Endothelial cell of umbilical vein (primary cell): ENCODE results near the gene ACSBG1. TPM values are rescaled to one million over a fixed set of nuclear protein-coding genes. Genes with fewer than 3 reads are reported as not detected.

Experiments
- BruUV-seq: library from RNA; stranded (reverse); fragments of 400-500 nt; replicated peaks from 2 replicates; lab custom pipeline; 2021; lab: Mats Ljungman, UMichigan
- CTCF ChIA-PET: fragments of 300-600, 350-600 bp; sonication (Branson Sonifier 250); formaldehyde crosslinking; loops from one replicate; lab custom pipeline; 2021; ENCODE audit warnings: antibody characterized with exemption, inconsistent platforms; lab: Charles Lee
- POLR2A ChIA-PET: fragments of 300-600, 350-600 bp; sonication (Branson Sonifier 250); formaldehyde crosslinking; loops from one replicate; lab custom pipeline; 2021; ENCODE audit warnings: antibody characterized with exemption, inconsistent platforms; lab: Charles Lee
- DNase-seq: peaks from one replicate; pipeline ENCODE4 v3.0.0-alpha.2; 2011; ENCODE audit warnings: low read depth, low spot score
- FAIRE-seq: peaks from 2 replicates; lab custom pipeline; 2011; peaks lifted over from hg19 to GRCh38; lab: Jason Lieb, UNC
- H2AFZ ChIP-seq: 2 replicates; pipeline ENCODE4 v1.6.0; 2012; ENCODE audit warnings: low read depth, low read length, control low read depth, inconsistent platforms
- H3K27ac ChIP-seq: 2 replicates; pipeline ENCODE4 v1.5.1; 2011; ENCODE audit warnings: low read depth, mild to moderate bottlenecking, control low read depth, low read length, moderate library complexity; ENCODE audit not compliant: insufficient read depth
- H3K27me3 ChIP-seq, 2 experiments: 2 replicates each; pipeline versions ENCODE4 v1.6.0 to v1.6.1; 2011; ENCODE audit warnings: low read length in 2 of 2, mixed read lengths in 1 of 2; ENCODE audit not compliant: control insufficient read depth in 2 of 2, insufficient read depth in 2 of 2
- H3K36me3 ChIP-seq, 2 experiments: 2 replicates in 1 of 2; 3 replicates in 1 of 2; pipeline ENCODE4 v1.5.1; 2011; ENCODE audit warnings: low read length in 2 of 2, mild to moderate bottlenecking in 1 of 2, moderate library complexity in 1 of 2; ENCODE audit not compliant: control insufficient read depth in 2 of 2, insufficient read depth in 2 of 2; ENCODE audit errors: extremely low read depth in 1 of 2
- H3K4me1 ChIP-seq: 3 replicates; pipeline ENCODE4 v1.5.1; 2011; ENCODE audit warnings: mild to moderate bottlenecking, low read length; ENCODE audit not compliant: control insufficient read depth, insufficient read depth; ENCODE audit errors: extremely low read depth
- H3K4me2 ChIP-seq: 2 replicates; pipeline ENCODE4 v1.6.1; 2011; ENCODE audit warnings: low read length, control low read depth, mixed read lengths; ENCODE audit not compliant: insufficient read depth
- H3K4me3 ChIP-seq, 3 experiments: fragments of 200-600 bp in 1 of 3; sonication (generic), shearing (Covaris generic) in 1 of 3; replicated peaks in 1 of 3; 2 replicates each; pipeline ENCODE4 v1.5.1; 2011 to 2016; ENCODE audit warnings: control low read depth in 3 of 3, low read length in 3 of 3, mild to moderate bottlenecking in 2 of 3, inconsistent platforms in 1 of 3, low read depth in 1 of 3, moderate library complexity in 1 of 3; ENCODE audit not compliant: insufficient read depth in 1 of 3
- H3K79me2 ChIP-seq: 2 replicates; pipeline ENCODE4 v1.6.0; 2012; ENCODE audit warnings: low read length, inconsistent platforms; ENCODE audit not compliant: control insufficient read depth, insufficient read depth
- H3K9ac ChIP-seq: replicated peaks from 2 replicates; pipeline ENCODE3; 2011; ENCODE audit warnings: low read length, control low read depth; ENCODE audit not compliant: insufficient read depth; ENCODE audit errors: extremely low read depth
- H3K9me1 ChIP-seq: replicated peaks from 3 replicates; pipeline ENCODE4 v1.6.0; 2011; ENCODE audit warnings: mild to moderate bottlenecking, low read length; ENCODE audit not compliant: control insufficient read depth, insufficient read depth; ENCODE audit errors: extremely low read depth
- H3K9me3 ChIP-seq: replicated peaks from 2 replicates; pipeline ENCODE4 v1.5.1; 2012; ENCODE audit warnings: low read length, inconsistent platforms; ENCODE audit not compliant: control insufficient read depth, insufficient read depth
- H4K20me1 ChIP-seq: replicated peaks from 2 replicates; pipeline ENCODE3; 2011; ENCODE audit warnings: mild to moderate bottlenecking, low read length; ENCODE audit not compliant: control insufficient read depth, insufficient read depth; ENCODE audit errors: extremely low read depth
- CTCF ChIP-seq, 2 donors: IDR thresholded peaks; 1 replicate in 1 of 2; 2 replicates in 1 of 2; pipeline ENCODE4 v1.5.1; 2011; ENCODE audit warnings: low read length in 2 of 2, mild to moderate bottlenecking in 2 of 2, moderate library complexity in 2 of 2, control low read depth in 1 of 2, inconsistent platforms in 1 of 2, low read depth in 1 of 2; ENCODE audit not compliant: insufficient read depth in 1 of 2; ENCODE audit errors: extremely low read depth in 1 of 2
- EZH2 ChIP-seq: IDR thresholded peaks from 2 replicates; pipeline ENCODE4 v1.6.1; 2012; ENCODE audit warnings: borderline replicate concordance, low read depth, mild to moderate bottlenecking, moderate library complexity, low read length, inconsistent platforms; ENCODE audit not compliant: severe bottlenecking
- FOS ChIP-seq: IDR thresholded peaks from 2 replicates; pipeline ENCODE4 v1.6.1; 2011; ENCODE audit warnings: mild to moderate bottlenecking, low read length, moderate library complexity, borderline replicate concordance; ENCODE audit not compliant: insufficient read depth
- GATA2 ChIP-seq: IDR thresholded peaks from 2 replicates; pipeline ENCODE4 v1.7.0; 2011; ENCODE audit warnings: low read depth, mild to moderate bottlenecking, moderate library complexity, mixed read lengths, low read length; ENCODE audit not compliant: insufficient read length, insufficient read depth
- JUN ChIP-seq: IDR thresholded peaks from 2 replicates; pipeline ENCODE4 v1.6.1; 2011; ENCODE audit warnings: borderline replicate concordance, low read depth; ENCODE audit not compliant: insufficient read length, insufficient read depth
- MAX ChIP-seq: IDR thresholded peaks from 2 replicates; pipeline ENCODE4 v1.6.1; 2011; ENCODE audit not compliant: insufficient read depth, insufficient read length
- MYC ChIP-seq: IDR thresholded peaks from one replicate; pipeline ENCODE4 v1.6.1; 2011; ENCODE audit warnings: mild to moderate bottlenecking, low read depth, low read length
- POLR2A ChIP-seq: IDR thresholded peaks from 2 replicates; pipeline ENCODE4 v1.6.1; 2012; ENCODE audit warnings: low read depth, mild to moderate bottlenecking, control low read depth, low read length
- POLR2AphosphoS5 ChIP-seq: IDR thresholded peaks from 2 replicates; pipeline ENCODE4 v1.6.1; 2012; ENCODE audit warnings: low read depth, mild to moderate bottlenecking, control low read depth, low read length, moderate library complexity; ENCODE audit not compliant: insufficient read depth
- dilution Hi-C: fragments of 300-500 bp; cut with MboI; formaldehyde crosslinking; loops from one replicate; pipeline ENCODE4 v1.15.0; 2019; ENCODE audit warnings: low sequenced_read_pairs; ENCODE audit not compliant: extremely low pct_ligation_motif_present
- intact Hi-C: fragments of 100-400 bp; cut with micrococcal nuclease; formaldehyde crosslinking; loops from one replicate; pipeline ENCODE4 v1.10.0; 2022
- polyA plus RNA-seq, 4 experiments: library from polyadenylated mRNA; depleted of rRNA in 3 of 4; stranded (reverse) in 3 of 4; unstranded in 1 of 4; fragments of >200 nt; gene quantifications; 2 replicates each; pipeline versions ENCODE4 v1.2.1 to v1.2.3, GENCODE V29; 2011 to 2012; ENCODE audit warnings: missing spikeins in 1 of 4
- total RNA-seq: library from RNA; stranded (reverse); gene quantifications from 2 replicates; pipeline ENCODE4 v1.2.3, GENCODE V29; 2021

The ACSBG1 gene
- total and polyA plus RNA-seq, 2 donors (not counting 3 experiments of a cell fraction or from before 2014, with no cell fraction given) = not detected

- Histone ChIP-seq H3K27ac (no peak overlapping the region), H3K9me1 (no peaks in the 10 kb centered on the region), H3K4me2 (no peak overlapping the region), H3K4me3 (no peak overlapping the region), H3K9ac (no peak overlapping the region), H4K20me1 (no peaks in the 10 kb centered on the region), H3K79me2 (no peaks in the 10 kb centered on the region), H3K36me3 (no peaks in the 10 kb centered on the region), H3K27me3 (peaks cover 0 to 2% of the 10 kb centered on the region in 2 experiments), H2AFZ (no peak overlapping the region), H3K4me1 (no peaks in the 10 kb centered on the region), H3K9me3 (no peaks in the 10 kb centered on the region)
- TF ChIP-seq JUN = no peak
- TF ChIP-seq GATA2 = no peak
- TF ChIP-seq EZH2 = no peak
- no peak for TF ChIP-seq MYC
- TF ChIP-seq POLR2AphosphoS5 = no peak
- intact Hi-C loops = no loop called here
- ChIA-PET CTCF (interaction anchor here (2.3 kb wide), 1 partner anchor 14 kb away, joined by 12 read pairs; no protein-coding TSS in a partner anchor), POLR2A (no interaction called here)
- dilution Hi-C loops = no loop called here
- BruUV-seq = no TSS peak
- no peak for DNase-seq
- FAIRE-seq = no peak
Measured at GRCh38 chr15:78182336-78182700, 52.0 kb downstream of the ACSBG1 start.

GRCh38 chr15:78179906-78180305 is 54.5 kb downstream of the ACSBG1 start:
- BruUV-seq = no TSS peak
- no peak overlapping the region for H2AFZ ChIP-seq
- no peak for DNase-seq
- no peaks in the 10 kb centered on the region for H3K4me1 ChIP-seq
- H3K4me3 ChIP-seq = no peak overlapping the region
- no peaks in the 10 kb centered on the region for H3K36me3 ChIP-seq
- FAIRE-seq = no peak
- H3K9me1 ChIP-seq = no peaks in the 10 kb centered on the region
- peaks cover 0 to 2% of the 10 kb centered on the region in 2 experiments for H3K27me3 ChIP-seq
- dilution Hi-C loops (no loop called here), intact Hi-C loops (no loop called here)
- H3K9ac ChIP-seq = no peak overlapping the region
- POLR2A ChIA-PET = no interaction called here
- no peaks in the 10 kb centered on the region for H3K9me3 ChIP-seq
- TF ChIP-seq POLR2AphosphoS5 = no peak
- TF ChIP-seq MYC = no peak
- TF ChIP-seq JUN = no peak
- TF ChIP-seq FOS = no peak
- no peak for TF ChIP-seq POLR2A
- TF ChIP-seq CTCF (IDR thresholded peaks at IDR 0.05; ENCODE audit: extremely low read depth in 1 of 2, insufficient read depth in 1 of 2, low read depth in 1 of 2, low read length in 2 of 2) = no peak
- no peak for TF ChIP-seq GATA2
- TF ChIP-seq MAX = no peak
- CTCF ChIA-PET = interaction anchor here (0.9 to 5.8 kb wide), 2 partner anchors 16 to 61 kb away, joined by 4 to 57 read pairs; no protein-coding TSS in a partner anchor
- H4K20me1 ChIP-seq = no peaks in the 10 kb centered on the region
- no peaks in the 10 kb centered on the region for H3K79me2 ChIP-seq
- H3K27ac ChIP-seq = no peak overlapping the region
- no peak overlapping the region for H3K4me2 ChIP-seq
